ENCODE data around the gene MEGF10. TPM values are rescaled to one million over a fixed set of nuclear protein-coding genes. Genes with fewer than 3 reads are reported as not detected.

MEGF10 gene
- total RNA-seq, 1 donor: under 0.01 TPM

DNA sequence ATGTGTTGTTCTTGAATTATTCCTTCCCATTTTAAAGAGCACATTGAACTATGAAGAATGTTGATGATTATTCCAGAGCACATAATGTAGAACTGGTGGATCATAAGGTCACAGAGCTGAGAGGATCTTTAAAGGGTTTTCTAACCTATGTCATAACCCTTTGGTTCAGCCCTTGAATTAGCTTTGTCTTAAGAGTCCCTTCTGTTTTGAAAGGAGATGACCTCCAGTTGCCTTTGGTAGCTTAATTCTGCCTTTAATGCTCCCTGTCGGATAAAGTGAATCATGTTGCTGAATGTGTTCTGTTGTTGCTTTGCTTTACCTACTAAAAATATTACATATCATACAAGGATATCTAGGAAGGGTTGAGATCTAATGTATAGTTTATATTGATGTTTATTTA, 127.8 kb downstream of the MEGF10 start:
- H3K4me1 ChIP-seq (ENCODE audit: insufficient read depth, low read length): no peaks in the 10 kb centered on the region
- H3K4me3 ChIP-seq (ENCODE audit: low read length): no peak overlapping the region
- no peaks in the 10 kb centered on the region for H3K9me3 ChIP-seq (ENCODE audit: low read depth, low read length)
- no peaks in the 10 kb centered on the region for H3K27me3 ChIP-seq (ENCODE audit: insufficient read depth, low read length)

DNA sequence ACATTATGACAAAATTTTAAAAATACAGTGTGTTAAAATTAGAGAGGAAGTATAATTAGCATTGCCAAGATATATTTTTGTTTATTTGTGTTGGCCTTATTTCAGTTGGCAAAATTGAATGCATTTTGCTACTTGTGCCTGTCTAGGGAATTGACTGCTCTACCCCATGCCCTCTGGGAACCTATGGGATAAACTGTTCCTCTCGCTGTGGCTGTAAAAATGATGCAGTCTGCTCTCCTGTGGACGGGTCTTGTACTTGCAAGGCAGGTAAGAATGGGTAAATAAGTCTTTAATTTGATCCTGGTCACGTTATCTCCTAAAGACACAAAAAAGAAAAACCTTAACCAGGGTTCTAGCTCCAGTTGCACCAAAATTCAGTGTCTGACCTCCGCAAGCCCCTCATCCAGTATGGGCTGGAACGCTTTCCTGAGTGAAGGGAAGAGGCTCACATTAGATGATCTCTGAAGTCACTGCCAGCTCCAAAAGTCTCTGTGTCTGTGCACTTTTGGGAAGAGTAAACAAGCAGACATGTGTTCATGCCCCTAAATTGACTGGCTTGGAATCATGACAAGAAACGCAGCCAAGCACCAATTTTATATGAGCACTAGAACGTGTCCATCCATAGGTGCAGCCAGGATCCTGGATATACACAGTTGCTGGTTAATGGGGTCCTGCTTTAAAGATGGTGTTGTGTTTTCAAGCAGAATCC, 128.5 kb downstream of the MEGF10 start:
- Histone ChIP-seq H3K4me3 (ENCODE audit: low read length) (no peak overlapping the region), H3K4me1 (ENCODE audit: insufficient read depth, low read length) (no peaks in the 10 kb centered on the region)

DNA sequence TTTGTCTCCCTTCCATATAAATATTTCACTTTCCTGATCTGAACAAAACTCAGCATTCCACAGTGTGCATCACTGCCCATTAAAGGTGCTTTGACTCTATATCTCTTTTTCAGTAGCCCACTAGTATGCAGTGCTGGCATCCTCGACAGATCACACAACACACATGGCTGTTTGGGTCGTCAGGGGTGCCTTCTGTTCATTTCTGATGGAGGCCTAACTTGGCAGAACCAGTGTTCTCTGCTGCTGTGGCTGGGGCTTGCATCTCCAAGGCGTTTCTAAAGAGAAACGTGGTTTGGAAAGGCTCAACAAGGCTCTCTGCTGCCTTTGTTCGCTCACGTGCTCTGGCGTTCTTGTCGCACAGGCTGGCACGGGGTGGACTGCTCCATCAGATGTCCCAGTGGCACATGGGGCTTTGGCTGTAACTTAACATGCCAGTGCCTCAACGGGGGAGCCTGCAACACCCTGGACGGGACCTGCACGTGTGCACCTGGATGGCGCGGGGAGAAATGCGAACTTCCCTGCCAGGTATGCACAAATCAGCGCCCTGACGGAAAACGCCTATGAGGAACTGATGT, 129.2 kb downstream of the MEGF10 start:
- H3K9me3 ChIP-seq (ENCODE audit: low read depth, low read length): no peaks in the 10 kb centered on the region
- no peaks in the 10 kb centered on the region for H3K4me1 ChIP-seq (ENCODE audit: insufficient read depth, low read length)
- no peaks in the 10 kb centered on the region for H3K27me3 ChIP-seq (ENCODE audit: insufficient read depth, low read length)
- H3K4me3 ChIP-seq (ENCODE audit: low read length): no peak overlapping the region

More for the DNA sequence above, 128.5 kb downstream of the MEGF10 start:
- Histone ChIP-seq H3K9me3 (ENCODE audit: low read depth, low read length) (no peaks in the 10 kb centered on the region), H3K27me3 (ENCODE audit: insufficient read depth, low read length) (no peaks in the 10 kb centered on the region)

DNA sequence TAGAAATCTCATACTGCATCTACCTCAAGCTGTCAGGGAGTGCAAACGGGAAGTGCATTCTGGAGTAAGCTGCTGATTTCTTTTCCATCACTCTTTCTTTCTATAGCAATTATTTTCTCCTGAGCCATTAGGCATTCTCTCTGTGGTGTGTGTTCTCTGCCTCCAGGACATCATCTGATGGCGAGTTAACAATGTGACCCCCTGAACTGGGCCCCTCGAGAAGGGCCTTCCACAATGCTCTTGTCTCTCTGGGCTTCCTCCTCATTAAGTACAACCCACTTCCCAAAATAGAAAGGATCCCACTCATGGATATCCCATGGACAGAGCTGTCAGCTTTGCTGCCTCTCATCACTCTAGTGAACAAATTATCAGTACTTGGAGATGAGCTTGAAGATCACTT, 130.2 kb downstream of the MEGF10 start:
- no peaks in the 10 kb centered on the region for H3K9me3 ChIP-seq (ENCODE audit: low read depth, low read length)
- no peaks in the 10 kb centered on the region for H3K4me1 ChIP-seq (ENCODE audit: insufficient read depth, low read length)
- H3K4me3 ChIP-seq (ENCODE audit: low read length): no peak overlapping the region
- no peaks in the 10 kb centered on the region for H3K27me3 ChIP-seq (ENCODE audit: insufficient read depth, low read length)

DNA sequence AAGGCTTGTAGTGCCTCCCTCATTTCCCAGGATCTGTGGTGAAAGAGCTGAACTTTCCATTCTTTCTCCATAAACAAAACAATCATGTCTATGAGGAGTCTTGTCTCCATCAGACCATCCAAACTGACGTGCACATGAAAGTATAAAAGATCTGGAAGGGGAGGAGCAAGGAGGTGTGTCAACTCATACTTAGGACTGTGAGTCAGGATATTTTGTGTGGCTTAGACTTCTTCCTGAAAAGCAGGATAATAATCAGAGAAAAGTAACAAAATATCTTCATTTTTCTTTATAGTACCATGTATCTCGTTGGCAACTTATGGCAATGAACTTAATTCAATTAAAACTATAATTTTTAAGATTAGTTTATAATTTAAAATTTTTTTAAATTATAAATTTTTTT, 130.9 kb downstream of the MEGF10 start:
- H3K4me3 ChIP-seq (ENCODE audit: low read length): no peak overlapping the region
- H3K27me3 ChIP-seq (ENCODE audit: insufficient read depth, low read length): no peaks in the 10 kb centered on the region
- H3K4me1 ChIP-seq (ENCODE audit: insufficient read depth, low read length): no peaks in the 10 kb centered on the region
- no peaks in the 10 kb centered on the region for H3K9me3 ChIP-seq (ENCODE audit: low read depth, low read length)

DNA sequence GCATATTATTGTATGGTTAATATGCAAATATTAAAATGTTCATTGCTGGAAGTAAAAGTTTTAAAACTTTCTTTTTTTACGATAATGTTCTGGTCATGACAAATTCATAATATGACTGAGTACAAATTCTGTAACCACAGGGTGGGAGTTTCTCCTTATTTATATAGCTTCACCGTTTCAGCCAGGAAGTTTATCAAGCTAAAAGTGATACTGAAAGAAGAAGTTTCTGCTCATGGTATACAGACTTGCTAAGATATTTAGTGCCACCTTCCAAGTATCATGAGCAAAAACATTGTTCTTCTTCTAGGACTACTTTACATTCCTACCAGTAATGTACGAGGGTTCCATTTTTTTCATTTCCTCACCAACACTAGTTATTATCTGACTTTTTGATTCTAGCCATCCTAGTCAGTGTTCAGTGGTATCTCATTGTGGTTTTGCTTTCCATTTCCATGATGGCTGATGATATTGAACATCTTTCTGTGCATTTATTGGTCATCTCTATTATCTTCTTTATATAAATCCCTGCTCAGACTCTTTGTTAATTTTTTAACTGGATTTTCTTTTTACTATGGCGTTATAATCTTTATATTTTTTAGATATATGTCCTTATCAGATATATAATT, 132.7 kb downstream of the MEGF10 start:
- H3K9me3 ChIP-seq (ENCODE audit: low read depth, low read length): no peaks in the 10 kb centered on the region
- no peak overlapping the region for H3K4me3 ChIP-seq (ENCODE audit: low read length)
- no peaks in the 10 kb centered on the region for H3K27me3 ChIP-seq (ENCODE audit: insufficient read depth, low read length)
- no peaks in the 10 kb centered on the region for H3K4me1 ChIP-seq (ENCODE audit: insufficient read depth, low read length)

DNA sequence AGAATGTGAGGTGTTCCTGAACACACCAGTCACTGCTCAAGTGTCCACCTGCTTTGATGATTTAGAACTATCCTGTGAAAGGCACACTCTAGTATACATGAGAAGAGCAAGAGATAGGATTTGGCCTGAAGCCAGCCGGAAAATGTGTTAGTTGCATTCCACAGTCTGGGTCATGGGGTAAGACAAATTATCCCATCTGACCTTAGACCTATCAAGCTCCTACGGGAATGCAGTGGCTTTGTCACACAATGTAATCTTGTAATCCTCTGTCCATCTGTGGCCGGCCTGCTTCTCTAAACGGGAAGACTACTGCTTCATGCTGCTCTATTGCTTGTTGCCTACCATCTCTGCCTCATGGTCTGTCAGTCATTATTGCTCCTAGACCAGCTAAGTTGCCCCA, 134.4 kb downstream of the MEGF10 start:
- no peaks in the 10 kb centered on the region for H3K27me3 ChIP-seq (ENCODE audit: insufficient read depth, low read length)
- H3K4me1 ChIP-seq (ENCODE audit: insufficient read depth, low read length): no peaks in the 10 kb centered on the region
- H3K4me3 ChIP-seq (ENCODE audit: low read length): no peak overlapping the region
- H3K9me3 ChIP-seq (ENCODE audit: low read depth, low read length): no peaks in the 10 kb centered on the region

DNA sequence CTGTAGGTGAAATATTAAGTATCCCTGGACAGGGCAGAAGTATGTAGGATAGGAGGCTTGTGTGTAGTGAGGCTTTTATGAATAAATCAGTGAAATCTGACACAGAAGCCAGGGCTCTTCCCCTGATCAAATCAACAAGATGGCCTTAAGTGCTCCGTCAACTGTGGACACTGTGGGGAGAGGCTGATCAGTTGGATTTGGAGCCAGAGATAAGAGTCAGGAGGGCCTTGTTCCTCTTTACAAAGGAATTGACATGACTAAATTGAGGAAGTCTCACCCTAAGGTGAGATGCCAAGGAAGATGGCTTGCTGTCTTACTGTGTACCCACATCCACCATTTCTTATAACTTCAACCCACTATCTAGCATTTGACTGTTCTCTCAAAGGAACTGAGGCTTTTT, 135.3 kb downstream of the MEGF10 start:
- Histone ChIP-seq H3K27me3 (ENCODE audit: insufficient read depth, low read length) (no peaks in the 10 kb centered on the region), H3K9me3 (ENCODE audit: low read depth, low read length) (no peaks in the 10 kb centered on the region), H3K4me1 (ENCODE audit: insufficient read depth, low read length) (no peaks in the 10 kb centered on the region), H3K4me3 (ENCODE audit: low read length) (no peak overlapping the region)

DNA sequence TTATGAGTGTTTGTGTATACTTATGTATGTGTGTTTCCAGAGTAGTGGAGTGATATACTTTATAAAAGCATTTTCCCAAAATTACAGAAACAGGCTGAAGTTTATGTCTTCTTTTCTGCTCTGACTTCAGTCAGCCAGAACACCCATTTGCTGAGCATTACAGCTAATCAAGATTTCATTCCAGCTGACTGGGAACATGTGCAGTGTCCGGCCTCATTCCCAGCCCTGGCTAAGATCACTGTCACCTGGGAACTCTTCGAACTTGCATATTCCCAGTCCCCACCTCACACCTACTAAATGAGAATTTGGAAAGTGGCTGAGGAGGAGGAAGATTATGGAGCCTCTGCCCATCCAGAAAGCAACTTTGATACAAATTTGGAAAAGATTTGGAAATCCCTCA, 136.1 kb downstream of the MEGF10 start:
- Histone ChIP-seq H3K27me3 (ENCODE audit: insufficient read depth, low read length) (no peaks in the 10 kb centered on the region), H3K4me3 (ENCODE audit: low read length) (no peak overlapping the region), H3K9me3 (ENCODE audit: low read depth, low read length) (no peaks in the 10 kb centered on the region), H3K4me1 (ENCODE audit: insufficient read depth, low read length) (no peaks in the 10 kb centered on the region)

DNA sequence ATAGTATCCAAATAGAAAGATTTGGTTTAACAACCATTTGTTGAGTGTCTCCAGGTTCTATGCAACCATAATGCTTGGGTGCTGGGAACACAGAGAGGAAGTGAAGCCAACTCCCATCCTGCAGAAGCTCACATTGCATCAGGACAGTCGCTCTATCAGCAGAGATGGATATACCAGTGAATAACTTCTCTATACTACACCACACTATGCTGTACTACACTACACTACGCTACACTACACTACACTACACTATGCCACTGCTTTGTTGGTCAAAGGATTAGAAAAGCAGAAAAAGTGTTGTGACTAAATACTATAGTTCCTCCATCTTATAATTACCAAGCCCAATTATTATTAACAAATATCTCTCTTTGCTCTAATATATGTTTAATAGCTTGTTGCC, 137.7 kb downstream of the MEGF10 start:
- H3K9me3 ChIP-seq (ENCODE audit: low read depth, low read length): no peaks in the 10 kb centered on the region
- no peak overlapping the region for H3K4me3 ChIP-seq (ENCODE audit: low read length)
- no peaks in the 10 kb centered on the region for H3K27me3 ChIP-seq (ENCODE audit: insufficient read depth, low read length)
- H3K4me1 ChIP-seq (ENCODE audit: insufficient read depth, low read length): no peaks in the 10 kb centered on the region

DNA sequence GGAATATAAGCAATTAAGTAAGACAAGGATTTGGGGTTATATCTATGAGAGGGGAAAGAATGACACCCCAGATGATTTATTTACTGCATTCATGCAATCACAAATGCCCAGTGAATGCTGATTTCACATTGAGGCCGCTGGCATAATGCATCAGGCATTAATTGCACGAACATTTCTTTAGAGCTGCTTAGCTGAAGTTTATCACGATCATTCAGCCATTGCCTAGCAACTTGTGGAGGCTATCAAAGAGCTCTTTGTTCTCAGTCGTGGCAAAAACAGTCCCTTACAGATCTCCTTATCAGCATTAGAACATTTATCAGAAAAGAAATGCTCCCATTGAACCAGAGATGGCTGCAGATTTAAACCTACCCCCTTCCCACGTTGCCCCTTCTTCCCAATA, 138.2 kb downstream of the MEGF10 start:
- Histone ChIP-seq H3K27me3 (ENCODE audit: insufficient read depth, low read length) (no peaks in the 10 kb centered on the region), H3K9me3 (ENCODE audit: low read depth, low read length) (no peaks in the 10 kb centered on the region), H3K4me1 (ENCODE audit: insufficient read depth, low read length) (no peaks in the 10 kb centered on the region), H3K4me3 (ENCODE audit: low read length) (no peak overlapping the region)

DNA sequence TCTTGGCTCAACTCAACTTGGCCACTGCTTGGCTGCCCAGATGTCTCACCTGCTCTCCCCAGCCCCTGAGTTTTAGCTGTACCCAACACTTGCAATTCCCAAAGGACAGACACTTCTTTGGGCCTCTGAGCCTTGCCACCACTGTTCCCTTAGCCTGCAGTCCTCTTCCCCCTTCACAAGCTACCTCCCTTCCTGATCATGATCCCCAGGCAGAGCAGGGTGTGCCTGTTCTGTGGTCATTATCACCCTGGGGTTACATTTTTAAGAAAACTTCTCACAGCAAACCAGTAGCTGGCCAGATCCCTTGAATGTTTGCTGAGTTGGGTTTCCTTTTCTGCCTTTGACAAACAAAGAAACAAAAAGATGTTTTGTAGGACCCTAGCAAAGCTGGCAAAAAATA, 139.3 kb downstream of the MEGF10 start:
- Histone ChIP-seq H3K27me3 (ENCODE audit: insufficient read depth, low read length) (no peaks in the 10 kb centered on the region), H3K4me3 (ENCODE audit: low read length) (no peak overlapping the region), H3K4me1 (ENCODE audit: insufficient read depth, low read length) (no peaks in the 10 kb centered on the region), H3K9me3 (ENCODE audit: low read depth, low read length) (no peaks in the 10 kb centered on the region)

DNA sequence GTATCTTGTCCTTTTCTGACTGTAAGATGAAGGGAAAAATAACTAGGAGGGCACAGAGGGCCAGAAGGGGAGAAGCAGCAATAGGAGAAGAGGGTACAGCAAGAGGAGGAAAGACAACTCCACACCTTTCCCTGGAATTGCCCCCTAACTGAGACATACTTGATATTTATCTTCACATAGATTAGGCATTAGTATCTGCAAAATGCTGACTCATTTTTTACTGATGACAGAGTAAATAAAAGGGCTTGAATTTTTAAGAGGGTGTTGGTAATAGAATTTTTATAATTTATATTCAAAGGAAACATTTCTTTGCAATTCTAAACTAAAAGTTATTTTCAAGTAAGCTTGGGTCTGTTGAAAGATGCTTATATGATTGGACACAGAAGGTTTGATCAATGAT, 140.0 kb downstream of the MEGF10 start:
- no peaks in the 10 kb centered on the region for H3K27me3 ChIP-seq (ENCODE audit: insufficient read depth, low read length)
- no peaks in the 10 kb centered on the region for H3K9me3 ChIP-seq (ENCODE audit: low read depth, low read length)
- no peak overlapping the region for H3K4me3 ChIP-seq (ENCODE audit: low read length)
- no peaks in the 10 kb centered on the region for H3K4me1 ChIP-seq (ENCODE audit: insufficient read depth, low read length)

DNA sequence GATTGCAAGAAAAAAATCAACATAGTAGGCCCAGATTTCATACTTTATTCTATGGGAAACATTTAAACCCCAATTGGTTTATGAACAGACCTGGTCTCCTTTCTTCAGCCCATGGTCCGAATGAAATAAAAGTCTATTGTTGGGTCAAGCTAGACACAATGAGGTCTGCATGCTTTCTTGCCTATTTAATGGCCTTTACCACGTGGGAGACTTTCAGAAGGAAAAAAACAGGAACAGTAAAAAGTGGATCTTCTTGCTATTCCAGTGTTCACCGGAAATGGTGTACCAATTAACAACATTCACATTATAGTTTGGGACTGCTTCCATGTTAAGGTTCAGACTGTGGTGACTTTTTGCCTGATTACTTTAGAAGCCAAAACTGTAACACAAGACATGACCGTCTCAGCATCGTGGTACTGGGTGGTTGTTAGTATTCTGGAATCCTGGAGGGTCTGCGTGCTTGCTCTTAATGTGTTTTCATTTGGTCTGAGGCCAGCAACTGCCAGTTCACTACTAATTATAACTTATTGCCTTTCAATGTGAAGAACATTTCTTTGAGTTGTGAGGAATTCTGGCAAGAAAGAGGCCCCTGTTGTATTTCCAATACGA, 141.5 kb downstream of the MEGF10 start:
- Histone ChIP-seq H3K4me1 (ENCODE audit: insufficient read depth, low read length) (no peaks in the 10 kb centered on the region), H3K9me3 (ENCODE audit: low read depth, low read length) (no peaks in the 10 kb centered on the region), H3K4me3 (ENCODE audit: low read length) (no peak overlapping the region), H3K27me3 (ENCODE audit: insufficient read depth, low read length) (no peaks in the 10 kb centered on the region)

DNA sequence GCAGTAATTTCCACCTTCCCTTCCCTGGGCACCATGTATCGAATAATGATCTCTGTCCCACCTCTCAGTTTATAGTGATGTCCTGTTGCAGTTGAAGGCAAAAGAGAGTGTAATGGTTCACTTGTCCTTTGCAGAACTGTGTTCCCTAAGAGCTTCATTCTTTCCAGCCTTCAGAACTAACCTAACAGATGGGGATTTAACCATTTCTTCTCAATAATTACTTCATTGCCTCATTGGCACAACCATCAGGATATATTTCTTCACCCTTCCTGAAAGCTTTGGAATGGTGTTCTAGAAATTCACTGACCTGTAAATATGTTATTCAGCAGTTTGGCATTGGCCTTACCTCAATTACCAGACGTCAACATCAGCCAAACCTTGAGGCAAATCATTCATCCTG, 142.9 kb downstream of the MEGF10 start:
- H3K27me3 ChIP-seq (ENCODE audit: insufficient read depth, low read length): no peaks in the 10 kb centered on the region
- no peak overlapping the region for H3K4me3 ChIP-seq (ENCODE audit: low read length)
- H3K9me3 ChIP-seq (ENCODE audit: low read depth, low read length): no peaks in the 10 kb centered on the region
- no peaks in the 10 kb centered on the region for H3K4me1 ChIP-seq (ENCODE audit: insufficient read depth, low read length)
